Erythroblast (primary cell): ENCODE data around the gene PXN.

Experiments
- GATA1 ChIP-seq: IDR thresholded peaks from 2 replicates; pipeline ENCODE4 v1.6.1; 2011; ENCODE audit warnings: low read depth, mild to moderate bottlenecking, control low read depth, low read length, moderate library complexity
- POLR2A ChIP-seq: IDR thresholded peaks from 2 replicates; pipeline ENCODE4 v1.6.1; 2011; ENCODE audit warnings: mild to moderate bottlenecking, low read length

- TF ChIP-seq POLR2A = no peak
- TF ChIP-seq GATA1 = no peak
These were observed 103.7 kb downstream of the PXN start for GRCh38 chr12:120161852-120162251.
